K562 (cell line): ENCODE data around the gene TOM1. TPM values are rescaled to one million over a fixed set of nuclear protein-coding genes. Genes with fewer than 3 reads are reported as not detected.

Experiments
- ATAC-seq: fragments of 200-7000 bp; cut with Tn5 transposase; 3 replicates; pipeline ENCODE4 v1.9.1; 2020; ENCODE audit warnings: moderate library complexity
- BruUV-seq: library from RNA; stranded (reverse); fragments of 400-500 nt; replicated peaks from 2 replicates; lab custom pipeline; 2021; lab: Mats Ljungman, UMichigan
- CTCF ChIA-PET: fragments of 300-600 bp; formaldehyde crosslinking; extraction: SDS; loops from one replicate; lab custom pipeline; 2021; ENCODE audit warnings: low intra/inter-chr PET ratio; lab: Yijun Ruan, JAX
- POLR2A ChIA-PET: fragments of 300-600, 350-650 bp; sonication (Branson Sonifier 250); formaldehyde crosslinking; extraction: SDS; loops from one replicate; lab custom pipeline; 2021; ENCODE audit warnings: antibody characterized with exemption, inconsistent platforms; lab: Yijun Ruan, JAX
- DNase-seq, 4 experiments: peaks; one replicate each; pipeline versions ENCODE4 v3.0.0 to v3.0.0-alpha.2; 2011 to 2018; ENCODE audit warnings: low spot score in 3 of 4, mixed read lengths in 3 of 4; ENCODE audit errors: extremely low read depth in 1 of 4
- FAIRE-seq: peaks from 2 replicates; lab custom pipeline; 2011; peaks lifted over from hg19 to GRCh38; lab: Jason Lieb, UNC
- H2AFZ ChIP-seq: 2 replicates; pipeline ENCODE4 v1.6.0; 2011; ENCODE audit warnings: low read depth, low read length, control low read depth, inconsistent platforms
- H3K27ac ChIP-seq: fragments of 200-600 bp; 3 replicates; pipeline ENCODE4 v1.8.0; 2011; ENCODE audit warnings: low read depth, mild to moderate bottlenecking, control low read depth, inconsistent platforms, low read length, moderate library complexity, mixed read lengths; ENCODE audit errors: extremely low read depth
- H3K27me3 ChIP-seq, 2 experiments: fragments of 300-600 bp in 1 of 2; 2 replicates in 1 of 2; 3 replicates in 1 of 2; pipeline versions ENCODE4 v1.6.0 to v1.8.0; 2011; ENCODE audit warnings: inconsistent platforms in 2 of 2, low read length in 2 of 2, mild to moderate bottlenecking in 1 of 2, mixed read lengths in 1 of 2, moderate library complexity in 1 of 2; ENCODE audit not compliant: control insufficient read depth in 2 of 2, insufficient read depth in 2 of 2
- H3K36me3 ChIP-seq: fragments of 300-600 bp; 3 replicates; pipeline ENCODE4 v1.8.0; 2011; ENCODE audit warnings: mild to moderate bottlenecking, low read length, inconsistent platforms; ENCODE audit not compliant: control insufficient read depth, insufficient read depth
- H3K4me1 ChIP-seq, 2 experiments: fragments of 200-600 bp in 1 of 2; replicated peaks in 1 of 2; 2 replicates in 1 of 2; 3 replicates in 1 of 2; pipeline versions ENCODE4 v1.5.1 to v1.8.0; 2011; ENCODE audit warnings: inconsistent platforms in 2 of 2, low read length in 2 of 2, mild to moderate bottlenecking in 1 of 2, mixed read lengths in 1 of 2, moderate library complexity in 1 of 2; ENCODE audit not compliant: control insufficient read depth in 2 of 2, insufficient read depth in 2 of 2
- H3K4me2 ChIP-seq: 2 replicates; pipeline ENCODE4 v1.6.1; 2011; ENCODE audit warnings: low read length, control low read depth, inconsistent platforms, mixed read lengths; ENCODE audit not compliant: insufficient read depth
- H3K4me3 ChIP-seq: fragments of 200-600 bp; sonication (generic), shearing (Covaris generic); 2 replicates; pipeline ENCODE4 v1.5.1; 2016; ENCODE audit warnings: control low read depth, inconsistent platforms
- H3K79me2 ChIP-seq: fragments of 200-600 bp; 3 replicates; pipeline ENCODE4 v1.8.0; 2011; ENCODE audit warnings: low read length, inconsistent platforms; ENCODE audit not compliant: control insufficient read depth, insufficient read depth
- H3K9ac ChIP-seq, 2 experiments: 2 replicates each; pipeline versions ENCODE4 v1.6.0 to v1.6.1; 2011; ENCODE audit warnings: low read depth in 2 of 2, low read length in 2 of 2, control low read depth in 1 of 2, inconsistent platforms in 1 of 2, mild to moderate bottlenecking in 1 of 2, mixed read lengths in 1 of 2; ENCODE audit not compliant: insufficient read depth in 1 of 2
- H3K9me1 ChIP-seq: one replicate; pipeline ENCODE4 v1.6.0; 2011; ENCODE audit warnings: inconsistent platforms, mild to moderate bottlenecking, low read length, moderate library complexity; ENCODE audit not compliant: control insufficient read depth, insufficient read depth
- H3K9me3 ChIP-seq: replicated peaks from 2 replicates; pipeline ENCODE4 v1.5.1; 2011; ENCODE audit warnings: low read depth, low read length, inconsistent platforms; ENCODE audit not compliant: control insufficient read depth, insufficient read depth
- H4K20me1 ChIP-seq: replicated peaks from 2 replicates; pipeline ENCODE4 v1.6.1; 2011; ENCODE audit warnings: low read length, inconsistent platforms, mixed read lengths; ENCODE audit not compliant: control insufficient read depth, insufficient read depth
- CHD1 ChIP-seq: fragments of 200-600 bp; sonication (generic); IDR thresholded peaks from one replicate; pipeline ENCODE4 v1.6.1; 2012; ENCODE audit warnings: mild to moderate bottlenecking, moderate library complexity, low read length, inconsistent platforms
- ELF2 ChIP-seq: fragments of 250-450 bp; sonication (Bioruptor Pico); IDR thresholded peaks from 2 replicates; pipeline ENCODE4 v1.5.0; 2021; ENCODE audit warnings: mild to moderate bottlenecking
- PML ChIP-seq: IDR thresholded peaks from 2 replicates; pipeline ENCODE4 v1.6.1; 2012; ENCODE audit warnings: low read length, inconsistent platforms
- ZFP30 ChIP-seq: fragments of 250-450 bp; sonication (Bioruptor Pico); IDR thresholded peaks from 2 replicates; pipeline ENCODE4 v1.8.0; 2022; ENCODE audit warnings: moderate library complexity, mild to moderate bottlenecking, inconsistent platforms, borderline replicate concordance
- WGBS: fragments of 100-300 bp; shearing (Covaris generic); methylation state at CpG from one replicate; pipeline ENCODE4 v1.1.6; 2016; ENCODE audit warnings: low coverage, mixed read lengths; ENCODE audit not compliant: insufficient coverage; ENCODE audit errors: missing lambda C conversion rate; 5-methylcytosine and 5-hydroxymethylcytosine counted together
- in situ Hi-C: fragments of 300-500 bp; cut with MboI; formaldehyde crosslinking; loops from 4 replicates; pipeline ENCODE4 v1.15.0; 2018; ENCODE audit warnings: inconsistent platforms, mixed read lengths
- intact Hi-C: fragments of 100-400 bp; cut with micrococcal nuclease; formaldehyde crosslinking; loops from 2 replicates; pipeline ENCODE4 v1.14.2; 2022
- polyA plus RNA-seq, 8 experiments: library from polyadenylated mRNA; depleted of rRNA in 4 of 8; stranded (reverse) in 5 of 8; unstranded in 3 of 8; fragments of >200 nt; fragmentation: Nextera tagmentation in 2 of 8; fragmentation: Illumina TruSeq in 1 of 8; extraction: Ambion mirVana in 2 of 8; extraction: Trizol in 1 of 8; gene quantifications; 2 replicates each; pipeline versions ENCODE4 v1.2.1 to v1.2.3, GENCODE V29; 2011 to 2014; ENCODE audit warnings: inconsistent platforms in 1 of 8, missing spikeins in 1 of 8
- total RNA-seq, 7 experiments: library from RNA; depleted of rRNA in 6 of 7; stranded (reverse); fragments of >200 nt in 6 of 7; fragmentation: Illumina TruSeq in 2 of 7; extraction: Trizol in 2 of 7; gene quantifications; 2 replicates each; pipeline versions ENCODE4 v1.2.1 to v1.2.3, GENCODE V29; 2011 to 2021; ENCODE audit warnings: low replicate concordance in 1 of 7
- TF ChIP-seq, protein P1 (sequence below): fragments of 250-450 bp; sonication (Bioruptor Pico); IDR thresholded peaks from 2 replicates; pipeline ENCODE4 v1.5.0; 2020; ENCODE audit warnings: mild to moderate bottlenecking

Gene TOM1
- total and polyA plus RNA-seq, 9 of the 15 experiments (the other 6 are each of a cell fraction or from before 2014, with no cell fraction given), result 0.64 to 20.6 (median 12.0) TPM

DNA sequence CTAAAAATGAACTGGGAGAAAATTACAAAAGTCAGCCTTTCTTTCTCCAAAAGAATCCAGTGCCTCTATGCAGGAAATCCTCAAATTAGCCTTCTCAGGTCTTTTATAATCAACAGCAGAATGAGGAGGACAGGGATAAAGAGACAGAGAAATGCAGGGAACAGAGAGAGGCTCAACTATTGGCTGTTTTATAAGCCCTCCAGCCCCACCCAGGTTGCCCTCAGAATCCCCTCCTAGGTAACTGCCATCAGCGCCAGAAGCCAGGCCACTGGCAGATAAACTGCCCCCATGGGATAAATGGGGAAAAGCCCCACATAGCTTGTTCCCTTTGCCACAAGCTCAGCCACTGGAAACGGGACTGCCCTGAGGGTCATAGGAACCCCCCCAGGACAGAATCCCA lies 70.3 kb downstream of the TOM1 start (continued):
- TF ChIP-seq, protein P1, sequence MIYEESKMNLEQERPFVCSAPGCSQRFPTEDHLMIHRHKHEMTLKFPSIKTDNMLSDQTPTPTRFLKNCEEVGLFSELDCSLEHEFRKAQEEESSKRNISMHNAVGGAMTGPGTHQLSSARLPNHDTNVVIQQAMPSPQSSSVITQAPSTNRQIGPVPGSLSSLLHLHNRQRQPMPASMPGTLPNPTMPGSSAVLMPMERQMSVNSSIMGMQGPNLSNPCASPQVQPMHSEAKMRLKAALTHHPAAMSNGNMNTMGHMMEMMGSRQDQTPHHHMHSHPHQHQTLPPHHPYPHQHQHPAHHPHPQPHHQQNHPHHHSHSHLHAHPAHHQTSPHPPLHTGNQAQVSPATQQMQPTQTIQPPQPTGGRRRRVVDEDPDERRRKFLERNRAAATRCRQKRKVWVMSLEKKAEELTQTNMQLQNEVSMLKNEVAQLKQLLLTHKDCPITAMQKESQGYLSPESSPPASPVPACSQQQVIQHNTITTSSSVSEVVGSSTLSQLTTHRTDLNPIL (CRISPR knock-in tag), result no peak
- TF ChIP-seq, all 486 proteins: peak for 0

DNA sequence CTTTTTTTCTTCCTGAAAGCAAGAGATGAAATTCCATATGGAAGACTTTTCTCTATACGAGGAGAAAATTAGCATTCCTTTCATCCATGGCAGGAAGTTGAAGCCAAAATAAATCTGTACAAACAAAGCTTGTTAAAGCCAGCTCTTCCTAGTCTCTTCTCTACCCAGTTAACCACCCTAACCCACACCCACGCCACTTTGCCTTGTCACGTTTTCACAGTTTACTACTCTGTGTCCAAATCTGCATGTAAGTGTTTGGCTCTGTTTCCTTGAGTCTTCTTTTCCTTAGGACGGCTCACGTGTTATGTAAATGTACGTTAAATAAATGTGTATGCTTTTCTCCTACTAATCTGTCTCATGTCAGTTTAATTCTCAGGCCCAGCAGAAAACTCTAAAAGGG lies 74.1 kb downstream of the TOM1 start:
- Histone ChIP-seq H4K20me1 (no peaks in the 10 kb centered on the region), H3K4me1 (peaks cover 20 to 31% of the 10 kb centered on the region in 2 experiments), H3K27me3 (no peaks in the 10 kb centered on the region), H3K4me2 (no peak overlapping the region), H3K9me1 (no peaks in the 10 kb centered on the region), H3K4me3 (no peak overlapping the region), H3K9me3 (no peaks in the 10 kb centered on the region), H3K36me3 (no peaks in the 10 kb centered on the region), H3K27ac (no peak overlapping the region), H3K79me2 (no peaks in the 10 kb centered on the region), H2AFZ (no peak overlapping the region), H3K9ac (no peak overlapping the region)
- intact Hi-C loops (no loop called here), in situ Hi-C loops (no loop called here)
- ChIA-PET CTCF (no interaction called here), POLR2A (interaction anchor here (1.3 kb wide), 1 partner anchor 11 kb away, joined by 5 read pairs; no protein-coding TSS in a partner anchor)
- no TSS peak for BruUV-seq
- ATAC-seq, result no peak
- DNase-seq, result no peak
- TF ChIP-seq PML (no peak), ELF2 (CRISPR knock-in tag) (no peak), CHD1 (no peak), ZFP30 (no peak)
- 90% methylated on average over 6 of the region's 6 CpGs for WGBS
- no peak for FAIRE-seq
